A549 (cell line): Measurements from ENCODE around the gene FGF1.

ENCODE experiments used
- EP300 ChIP-seq, 2 experiments: fragments of >200 bp; sonication (Bioruptor Twin); formaldehyde crosslinking; IDR thresholded peaks; 2 replicates in 1 of 2; 3 replicates in 1 of 2; pipeline ENCODE4 v1.6.1; 2016 to 2017
- ESRRA ChIP-seq: fragments of 150-350 bp; IDR thresholded peaks from 2 replicates; pipeline ENCODE4 v1.6.1; 2014; ENCODE audit warnings: mild to moderate bottlenecking, low read length, borderline replicate concordance
- POLR2A ChIP-seq: IDR thresholded peaks from 2 replicates; pipeline ENCODE4 v1.6.1; 2012; ENCODE audit warnings: mild to moderate bottlenecking, low read length
- RAD21 ChIP-seq, 2 experiments: fragments of >200 bp in 1 of 2; sonication (Bioruptor Twin) in 1 of 2; formaldehyde crosslinking in 1 of 2; IDR thresholded peaks in 1 of 2; conservative IDR thresholded peaks in 1 of 2; 2 replicates in 1 of 2; 3 replicates in 1 of 2; pipeline ENCODE4 v1.6.1; 2012 to 2018; ENCODE audit warnings: inconsistent platforms in 1 of 2
- TF ChIP-seq, protein P1 (sequence below): fragments of >200 bp; sonication (Bioruptor Twin); formaldehyde crosslinking; IDR thresholded peaks from 3 replicates; pipeline ENCODE4 v1.5.1; 2016
- TF ChIP-seq, protein P2 (sequence below): IDR thresholded peaks from 2 replicates; pipeline ENCODE4 v1.6.1; 2012
- TF ChIP-seq, protein P3 (sequence below): fragments of 250-450 bp; sonication (Bioruptor Pico); IDR thresholded peaks from 2 replicates; pipeline ENCODE4 v1.5.0; 2021; ENCODE audit warnings: mild to moderate bottlenecking, moderate library complexity, borderline replicate concordance
- TF ChIP-seq, protein P4 (sequence below): fragments of 250-450 bp; sonication (Bioruptor Pico); IDR thresholded peaks from 2 replicates; pipeline ENCODE4 v1.5.0; 2020; ENCODE audit warnings: low read depth, mild to moderate bottlenecking, moderate library complexity
- TF ChIP-seq, protein P5 (sequence below): fragments of 450-650 bp; IDR thresholded peaks from 2 replicates; pipeline ENCODE4 v1.6.1; 2014; ENCODE audit warnings: antibody characterized with exemption

DNA sequence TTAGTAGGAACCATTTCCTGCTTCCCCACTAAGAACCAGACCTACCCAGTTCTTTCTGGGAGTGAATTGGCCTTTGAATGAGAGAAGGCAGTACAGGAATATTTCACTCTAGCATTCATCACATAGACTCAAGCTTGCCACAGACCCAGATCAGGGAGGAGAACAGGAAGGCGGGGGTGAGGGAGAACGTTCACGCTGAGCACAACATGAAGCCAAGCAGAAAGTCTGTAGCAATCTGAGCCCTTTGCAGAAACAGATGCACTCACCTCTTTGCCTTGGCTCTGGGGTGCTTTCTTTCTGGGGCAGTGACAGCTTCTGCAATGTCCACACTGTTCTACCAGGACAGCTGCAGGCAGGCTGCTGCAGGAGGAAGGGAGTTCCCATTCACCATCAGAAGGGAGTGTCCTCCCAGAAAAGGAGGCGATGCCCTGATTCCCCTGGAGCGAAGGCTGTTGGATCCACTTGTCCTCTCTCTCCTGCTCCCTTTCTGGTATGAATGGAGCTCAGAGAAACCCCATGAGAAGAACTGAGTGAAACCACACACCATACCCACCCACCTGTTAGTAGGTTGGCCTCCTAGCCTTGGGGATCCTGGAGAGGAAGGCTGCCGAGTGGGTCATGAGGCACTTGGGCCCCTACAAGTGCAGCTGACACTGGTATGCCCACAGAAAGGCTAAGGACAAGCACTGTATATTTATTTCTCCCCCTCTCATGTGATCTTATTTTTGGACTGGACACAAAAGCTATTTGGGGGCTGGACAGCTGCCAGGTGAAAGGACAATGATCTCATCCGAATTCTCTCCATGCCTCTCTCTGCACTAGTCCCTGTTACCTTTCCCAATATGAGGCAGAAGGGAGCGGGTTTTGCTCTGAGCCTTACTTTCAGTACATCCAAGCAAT is 11.7 kb upstream of the FGF1 start:
- TF ChIP-seq, protein P1, sequence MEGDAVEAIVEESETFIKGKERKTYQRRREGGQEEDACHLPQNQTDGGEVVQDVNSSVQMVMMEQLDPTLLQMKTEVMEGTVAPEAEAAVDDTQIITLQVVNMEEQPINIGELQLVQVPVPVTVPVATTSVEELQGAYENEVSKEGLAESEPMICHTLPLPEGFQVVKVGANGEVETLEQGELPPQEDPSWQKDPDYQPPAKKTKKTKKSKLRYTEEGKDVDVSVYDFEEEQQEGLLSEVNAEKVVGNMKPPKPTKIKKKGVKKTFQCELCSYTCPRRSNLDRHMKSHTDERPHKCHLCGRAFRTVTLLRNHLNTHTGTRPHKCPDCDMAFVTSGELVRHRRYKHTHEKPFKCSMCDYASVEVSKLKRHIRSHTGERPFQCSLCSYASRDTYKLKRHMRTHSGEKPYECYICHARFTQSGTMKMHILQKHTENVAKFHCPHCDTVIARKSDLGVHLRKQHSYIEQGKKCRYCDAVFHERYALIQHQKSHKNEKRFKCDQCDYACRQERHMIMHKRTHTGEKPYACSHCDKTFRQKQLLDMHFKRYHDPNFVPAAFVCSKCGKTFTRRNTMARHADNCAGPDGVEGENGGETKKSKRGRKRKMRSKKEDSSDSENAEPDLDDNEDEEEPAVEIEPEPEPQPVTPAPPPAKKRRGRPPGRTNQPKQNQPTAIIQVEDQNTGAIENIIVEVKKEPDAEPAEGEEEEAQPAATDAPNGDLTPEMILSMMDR, result no peak
- TF ChIP-seq, protein P2, sequence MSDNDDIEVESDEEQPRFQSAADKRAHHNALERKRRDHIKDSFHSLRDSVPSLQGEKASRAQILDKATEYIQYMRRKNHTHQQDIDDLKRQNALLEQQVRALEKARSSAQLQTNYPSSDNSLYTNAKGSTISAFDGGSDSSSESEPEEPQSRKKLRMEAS, result no peak
- no peak for TF ChIP-seq POLR2A
- no peak for TF ChIP-seq ESRRA
- TF ChIP-seq, protein P3, sequence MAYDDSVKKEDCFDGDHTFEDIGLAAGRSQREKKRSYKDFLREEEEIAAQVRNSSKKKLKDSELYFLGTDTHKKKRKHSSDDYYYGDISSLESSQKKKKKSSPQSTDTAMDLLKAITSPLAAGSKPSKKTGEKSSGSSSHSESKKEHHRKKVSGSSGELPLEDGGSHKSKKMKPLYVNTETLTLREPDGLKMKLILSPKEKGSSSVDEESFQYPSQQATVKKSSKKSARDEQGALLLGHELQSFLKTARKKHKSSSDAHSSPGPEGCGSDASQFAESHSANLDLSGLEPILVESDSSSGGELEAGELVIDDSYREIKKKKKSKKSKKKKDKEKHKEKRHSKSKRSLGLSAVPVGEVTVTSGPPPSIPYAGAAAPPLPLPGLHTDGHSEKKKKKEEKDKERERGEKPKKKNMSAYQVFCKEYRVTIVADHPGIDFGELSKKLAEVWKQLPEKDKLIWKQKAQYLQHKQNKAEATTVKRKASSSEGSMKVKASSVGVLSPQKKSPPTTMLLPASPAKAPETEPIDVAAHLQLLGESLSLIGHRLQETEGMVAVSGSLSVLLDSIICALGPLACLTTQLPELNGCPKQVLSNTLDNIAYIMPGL, result no peak
- TF ChIP-seq RAD21 (conservative IDR thresholded peaks at IDR 0.05 in 1 of 2, IDR thresholded peaks at IDR 0.05 in 1 of 2), result no peak
- no peak for TF ChIP-seq EP300 (IDR thresholded peaks at IDR 0.05)
- TF ChIP-seq, protein P4, sequence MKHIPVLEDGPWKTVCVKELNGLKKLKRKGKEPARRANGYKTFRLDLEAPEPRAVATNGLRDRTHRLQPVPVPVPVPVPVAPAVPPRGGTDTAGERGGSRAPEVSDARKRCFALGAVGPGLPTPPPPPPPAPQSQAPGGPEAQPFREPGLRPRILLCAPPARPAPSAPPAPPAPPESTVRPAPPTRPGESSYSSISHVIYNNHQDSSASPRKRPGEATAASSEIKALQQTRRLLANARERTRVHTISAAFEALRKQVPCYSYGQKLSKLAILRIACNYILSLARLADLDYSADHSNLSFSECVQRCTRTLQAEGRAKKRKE (CRISPR knock-in tag), result no peak
- TF ChIP-seq, protein P5, sequence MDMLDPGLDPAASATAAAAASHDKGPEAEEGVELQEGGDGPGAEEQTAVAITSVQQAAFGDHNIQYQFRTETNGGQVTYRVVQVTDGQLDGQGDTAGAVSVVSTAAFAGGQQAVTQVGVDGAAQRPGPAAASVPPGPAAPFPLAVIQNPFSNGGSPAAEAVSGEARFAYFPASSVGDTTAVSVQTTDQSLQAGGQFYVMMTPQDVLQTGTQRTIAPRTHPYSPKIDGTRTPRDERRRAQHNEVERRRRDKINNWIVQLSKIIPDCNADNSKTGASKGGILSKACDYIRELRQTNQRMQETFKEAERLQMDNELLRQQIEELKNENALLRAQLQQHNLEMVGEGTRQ, result no peak
